Right lobe of liver (tissue), 4 donors: ENCODE data around the gene SVIL.
"Not testable (repeated sequence)": the region's sequence is repeated elsewhere in the genome, so short reads cannot be mapped to it uniquely, and the experiment has no call there.

Experiments
- POLR2A ChIP-seq: fragments of 450-650 bp; IDR thresholded peaks from one replicate; pipeline ENCODE4 v1.6.1; 2017; ENCODE audit warnings: antibody characterized with exemption, mild to moderate bottlenecking
- TF ChIP-seq, protein P1 (sequence below), 4 donors: fragments of 200-600 bp in 3 of 4; fragments of 450-650 bp in 1 of 4; IDR thresholded peaks; one replicate each; pipeline versions ENCODE4 v1.5.1 to v1.8.0; 2016 to 2022; ENCODE audit warnings: antibody characterized with exemption in 4 of 4, mild to moderate bottlenecking in 2 of 4
- donor health status: DM: no; HTN: no; CAD: no.
- donor health status: DM: no; HTN: no; CAD: no.
- donor health status: DM: no; HTN: yes; CAD: no.

DNA sequence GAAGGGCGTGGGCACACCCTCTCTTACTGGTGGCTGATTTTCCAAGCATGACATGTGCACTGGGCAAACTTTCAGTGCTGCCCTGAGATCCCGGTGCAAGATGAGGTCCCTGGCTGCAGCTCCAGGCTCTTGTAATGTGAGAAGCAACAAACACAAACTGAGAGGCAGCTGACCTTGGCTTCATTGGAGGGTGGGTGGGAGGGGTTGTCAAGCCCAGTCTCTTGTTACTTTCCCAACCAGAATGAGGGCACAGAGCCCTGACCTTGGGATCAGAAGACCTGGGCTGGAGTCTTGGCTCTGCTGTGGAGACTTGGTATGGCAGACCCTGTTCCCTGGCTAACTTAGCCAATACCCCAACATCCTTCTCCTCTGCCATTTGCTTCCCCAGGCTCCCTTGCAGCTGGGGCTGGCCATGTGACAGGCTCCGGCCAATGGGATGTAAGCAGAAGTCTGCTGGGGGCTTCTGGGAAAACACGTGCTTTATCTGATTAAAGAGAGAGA is 170.1 kb downstream of the SVIL start:
- TF ChIP-seq POLR2A: not testable (repeated sequence)
- TF ChIP-seq, protein P1, sequence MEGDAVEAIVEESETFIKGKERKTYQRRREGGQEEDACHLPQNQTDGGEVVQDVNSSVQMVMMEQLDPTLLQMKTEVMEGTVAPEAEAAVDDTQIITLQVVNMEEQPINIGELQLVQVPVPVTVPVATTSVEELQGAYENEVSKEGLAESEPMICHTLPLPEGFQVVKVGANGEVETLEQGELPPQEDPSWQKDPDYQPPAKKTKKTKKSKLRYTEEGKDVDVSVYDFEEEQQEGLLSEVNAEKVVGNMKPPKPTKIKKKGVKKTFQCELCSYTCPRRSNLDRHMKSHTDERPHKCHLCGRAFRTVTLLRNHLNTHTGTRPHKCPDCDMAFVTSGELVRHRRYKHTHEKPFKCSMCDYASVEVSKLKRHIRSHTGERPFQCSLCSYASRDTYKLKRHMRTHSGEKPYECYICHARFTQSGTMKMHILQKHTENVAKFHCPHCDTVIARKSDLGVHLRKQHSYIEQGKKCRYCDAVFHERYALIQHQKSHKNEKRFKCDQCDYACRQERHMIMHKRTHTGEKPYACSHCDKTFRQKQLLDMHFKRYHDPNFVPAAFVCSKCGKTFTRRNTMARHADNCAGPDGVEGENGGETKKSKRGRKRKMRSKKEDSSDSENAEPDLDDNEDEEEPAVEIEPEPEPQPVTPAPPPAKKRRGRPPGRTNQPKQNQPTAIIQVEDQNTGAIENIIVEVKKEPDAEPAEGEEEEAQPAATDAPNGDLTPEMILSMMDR (IDR thresholded peaks at IDR 0.05): not testable (repeated sequence)
